CD4-positive, alpha-beta T cell (primary cell): ENCODE data around the gene CSTPP1. TPM values are rescaled to one million over a fixed set of nuclear protein-coding genes. Genes with fewer than 3 reads are reported as not detected.

Experiments used
- ATAC-seq: fragments of 200-7000 bp; cut with Tn5 transposase; one replicate; pipeline ENCODE4 v1.10.0; 2022; ENCODE audit warnings: mild to moderate bottlenecking; ENCODE audit not compliant: poor library complexity
- CTCF ChIA-PET: fragments of 350-600 bp; sonication (Branson Sonifier 250); formaldehyde crosslinking; loops from one replicate; lab custom pipeline; 2021; ENCODE audit warnings: antibody characterized with exemption, inconsistent platforms; lab: Charles Lee
- POLR2A ChIA-PET: fragments of 350-600 bp; sonication (Branson Sonifier 250); formaldehyde crosslinking; loops from one replicate; lab custom pipeline; 2021; ENCODE audit warnings: antibody characterized with exemption, inconsistent platforms; lab: Charles Lee
- DNase-seq, 14 experiments: peaks; one replicate each; pipeline ENCODE4 v3.0.0-alpha.2; 2013 to 2020; ENCODE audit warnings: mixed read lengths in 2 of 14
- H3K27ac ChIP-seq, 2 donors: one replicate each; pipeline versions ENCODE4 v1.5.1 to v1.7.0; 2013; ENCODE audit warnings: low read length in 2 of 2, low read depth in 1 of 2, mild to moderate bottlenecking in 1 of 2
- H3K27me3 ChIP-seq, 2 experiments: 1 replicate in 1 of 2; 2 replicates in 1 of 2; pipeline versions ENCODE4 v1.6.1 to v1.7.0; 2013; ENCODE audit warnings: low read length in 2 of 2, control low read depth in 1 of 2, mild to moderate bottlenecking in 1 of 2, moderate library complexity in 1 of 2; ENCODE audit not compliant: insufficient read depth in 2 of 2, control insufficient read depth in 1 of 2
- H3K36me3 ChIP-seq: one replicate; pipeline ENCODE4 v1.6.1; 2013; ENCODE audit warnings: low read length, control low read depth; ENCODE audit not compliant: insufficient read depth
- H3K4me1 ChIP-seq: one replicate; pipeline ENCODE4 v1.6.1; 2013; ENCODE audit warnings: low read length, control low read depth; ENCODE audit not compliant: insufficient read depth
- H3K4me3 ChIP-seq: one replicate; pipeline ENCODE4 v1.5.1; 2013; ENCODE audit warnings: mild to moderate bottlenecking, low read length, moderate library complexity
- H3K9me3 ChIP-seq, 2 experiments: 1 replicate in 1 of 2; 2 replicates in 1 of 2; pipeline versions ENCODE4 v1.6.1 to v1.7.0; 2013; ENCODE audit warnings: low read length in 2 of 2, mild to moderate bottlenecking in 2 of 2, control low read depth in 1 of 2, moderate library complexity in 1 of 2; ENCODE audit not compliant: control insufficient read depth in 1 of 2, insufficient read depth in 1 of 2
- H3K27ac Mint-ChIP-seq: one replicate; pipeline ENCODE4 v1.8.0; 2020; ENCODE audit warnings: mixed read lengths
- H3K27me3 Mint-ChIP-seq: one replicate; pipeline ENCODE4 v1.8.0; 2021; ENCODE audit warnings: mixed read lengths
- H3K36me3 Mint-ChIP-seq: one replicate; pipeline ENCODE4 v1.8.0; 2021; ENCODE audit warnings: low read depth, mixed read lengths
- H3K4me1 Mint-ChIP-seq: one replicate; pipeline ENCODE4 v1.8.0; 2021; ENCODE audit warnings: low read depth, mixed read lengths
- H3K4me3 Mint-ChIP-seq: one replicate; pipeline ENCODE4 v1.8.0; 2020; ENCODE audit warnings: mild to moderate bottlenecking, mixed read lengths
- H3K9me3 Mint-ChIP-seq: one replicate; pipeline ENCODE4 v1.8.0; 2020; ENCODE audit warnings: mixed read lengths
- intact Hi-C, 2 experiments: fragments of 100-400 bp; cut with DNase I in 1 of 2; cut with micrococcal nuclease in 1 of 2; formaldehyde crosslinking; loops; one replicate each; pipeline versions ENCODE4 v1.15.1 to v1.9.0; 2023 to 2025; cut with DNase I, micrococcal nuclease
- total RNA-seq, 174 experiments: library from RNA in 2 of 174; stranded (reverse) in 2 of 174; gene quantifications; one replicate each; pipeline ENCODE4 v1.2.3 and lab custom pipeline; 2021 to 2026
- TF ChIP-seq, protein P1 (sequence below): fragments of 200-600 bp; IDR thresholded peaks from one replicate; pipeline ENCODE4 v1.8.0; 2022; ENCODE audit warnings: antibody characterized with exemption, mild to moderate bottlenecking

The CSTPP1 gene
- total RNA-seq, 2 experiments from 2014 or later = 6.6 to 7.3 TPM

DNA sequence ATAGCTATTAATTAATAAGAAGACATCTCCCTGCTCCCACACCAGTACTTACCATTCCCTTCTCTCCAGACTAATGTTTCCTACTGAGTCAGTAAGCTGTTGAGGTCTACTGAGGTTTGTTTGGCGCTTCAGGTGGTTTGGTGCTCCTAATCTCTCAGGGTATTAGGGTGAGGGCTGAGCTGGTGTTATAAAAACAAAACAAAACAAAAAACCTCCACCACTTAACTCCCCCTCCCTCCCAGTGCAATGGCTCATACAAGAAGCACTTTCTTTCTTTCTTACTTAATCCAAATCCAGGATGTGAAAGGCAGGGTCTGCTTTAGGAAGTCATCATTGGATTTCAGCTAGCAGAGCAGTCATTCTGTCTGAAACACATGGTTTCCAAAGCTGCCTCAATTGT, 15.3 kb downstream of the CSTPP1 start:
- no peak overlapping the region for H3K4me3 ChIP-seq
- Mint-ChIP-seq H3K27ac (no peak overlapping the region), H3K9me3 (no peaks in the 10 kb centered on the region), H3K4me3 (no peak overlapping the region), H3K36me3 (no peaks in the 10 kb centered on the region), H3K27me3 (no peaks in the 10 kb centered on the region), H3K4me1 (peaks cover 9% of the 10 kb centered on the region)
- ChIA-PET CTCF (interaction anchor here (1.6 kb wide), 1 partner anchor 37 kb away, joined by 3 read pairs; no protein-coding TSS in a partner anchor), POLR2A (no interaction called here)
- H3K36me3 ChIP-seq = no peaks in the 10 kb centered on the region
- intact Hi-C loops = no loop called here
- TF ChIP-seq, protein P1, sequence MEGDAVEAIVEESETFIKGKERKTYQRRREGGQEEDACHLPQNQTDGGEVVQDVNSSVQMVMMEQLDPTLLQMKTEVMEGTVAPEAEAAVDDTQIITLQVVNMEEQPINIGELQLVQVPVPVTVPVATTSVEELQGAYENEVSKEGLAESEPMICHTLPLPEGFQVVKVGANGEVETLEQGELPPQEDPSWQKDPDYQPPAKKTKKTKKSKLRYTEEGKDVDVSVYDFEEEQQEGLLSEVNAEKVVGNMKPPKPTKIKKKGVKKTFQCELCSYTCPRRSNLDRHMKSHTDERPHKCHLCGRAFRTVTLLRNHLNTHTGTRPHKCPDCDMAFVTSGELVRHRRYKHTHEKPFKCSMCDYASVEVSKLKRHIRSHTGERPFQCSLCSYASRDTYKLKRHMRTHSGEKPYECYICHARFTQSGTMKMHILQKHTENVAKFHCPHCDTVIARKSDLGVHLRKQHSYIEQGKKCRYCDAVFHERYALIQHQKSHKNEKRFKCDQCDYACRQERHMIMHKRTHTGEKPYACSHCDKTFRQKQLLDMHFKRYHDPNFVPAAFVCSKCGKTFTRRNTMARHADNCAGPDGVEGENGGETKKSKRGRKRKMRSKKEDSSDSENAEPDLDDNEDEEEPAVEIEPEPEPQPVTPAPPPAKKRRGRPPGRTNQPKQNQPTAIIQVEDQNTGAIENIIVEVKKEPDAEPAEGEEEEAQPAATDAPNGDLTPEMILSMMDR = no peak
- no peaks in the 10 kb centered on the region for H3K27me3 ChIP-seq
- DNase-seq (no peak), ATAC-seq (no peak)
- H3K4me1 ChIP-seq = no peaks in the 10 kb centered on the region
- no peak overlapping the region for H3K27ac ChIP-seq
- H3K9me3 ChIP-seq = no peaks in the 10 kb centered on the region

DNA sequence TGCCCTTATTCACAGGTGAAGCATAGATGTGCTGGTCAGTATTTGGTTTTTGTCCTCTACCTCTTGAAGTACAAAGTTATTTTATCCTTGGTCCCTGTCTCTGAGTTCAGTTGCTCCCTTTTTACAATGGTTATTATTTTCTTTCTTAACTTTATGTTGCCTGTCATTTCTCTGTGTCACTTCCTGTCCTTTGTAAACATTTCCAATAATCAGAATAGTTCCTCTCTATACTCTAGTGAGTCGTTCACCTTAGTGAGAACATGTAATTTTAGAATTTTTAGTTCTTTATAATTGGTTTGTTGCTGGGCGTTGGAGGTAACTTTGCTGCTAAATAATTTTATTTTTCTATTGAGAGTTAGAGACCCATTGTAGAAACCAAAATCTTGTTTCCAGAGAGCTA, 16.0 kb downstream of the CSTPP1 start:
- ChIA-PET POLR2A (no interaction called here), CTCF (interaction anchor here (1.6 kb wide), 1 partner anchor 38 kb away, joined by 3 read pairs; no protein-coding TSS in a partner anchor)
- intact Hi-C loops = no loop called here
- Histone ChIP-seq H3K4me3 (no peak overlapping the region), H3K36me3 (no peaks in the 10 kb centered on the region), H3K27ac (no peak overlapping the region), H3K4me1 (no peaks in the 10 kb centered on the region), H3K9me3 (no peaks in the 10 kb centered on the region), H3K27me3 (no peaks in the 10 kb centered on the region)
- ATAC-seq = no peak
- Mint-ChIP-seq H3K36me3 (no peaks in the 10 kb centered on the region), H3K4me1 (peaks cover 9% of the 10 kb centered on the region), H3K9me3 (no peaks in the 10 kb centered on the region), H3K27ac (no peak overlapping the region), H3K4me3 (no peak overlapping the region), H3K27me3 (no peaks in the 10 kb centered on the region)
- TF ChIP-seq, protein P1 = no peak
- DNase-seq = no peak

DNA sequence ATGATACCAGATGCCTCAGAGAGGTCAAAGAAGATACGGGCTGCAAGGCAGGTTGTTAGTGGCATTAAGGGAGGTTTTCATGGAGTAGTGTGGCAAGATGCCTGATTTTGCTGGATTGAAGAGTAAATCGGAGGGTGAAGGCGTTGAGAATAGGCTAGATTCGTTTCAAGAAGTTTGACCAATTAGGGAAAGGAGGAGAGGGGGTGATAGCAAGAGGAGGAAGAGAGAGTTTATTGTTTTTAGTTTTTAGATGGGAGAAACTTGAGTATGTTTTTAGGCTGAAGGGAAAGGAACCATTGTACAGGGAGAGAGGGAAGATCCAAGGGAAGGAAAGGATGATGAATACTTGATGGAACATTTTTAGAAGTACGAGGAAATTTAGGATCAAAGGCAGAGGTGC, 16.5 kb downstream of the CSTPP1 start:
- Mint-ChIP-seq H3K36me3 (no peaks in the 10 kb centered on the region), H3K4me1 (peaks cover 9% of the 10 kb centered on the region), H3K27ac (no peak overlapping the region), H3K9me3 (no peaks in the 10 kb centered on the region), H3K4me3 (no peak overlapping the region), H3K27me3 (no peaks in the 10 kb centered on the region)
- Histone ChIP-seq H3K27ac (no peak overlapping the region), H3K27me3 (no peaks in the 10 kb centered on the region), H3K4me1 (no peaks in the 10 kb centered on the region), H3K4me3 (no peak overlapping the region), H3K36me3 (no peaks in the 10 kb centered on the region), H3K9me3 (no peaks in the 10 kb centered on the region)
- DNase-seq = no peak
- no peak for ATAC-seq
- intact Hi-C loops = no loop called here
- ChIA-PET CTCF (no interaction called here), POLR2A (no interaction called here)
- TF ChIP-seq, protein P1 = no peak
